SK-N-SH (cell line): ENCODE data around the gene LETM1.

Experiments
- CTCF ChIP-seq: fragments of 200-600 bp; sonication (generic); IDR thresholded peaks from 2 replicates; pipeline ENCODE4 v1.6.1; 2017; ENCODE audit warnings: antibody characterized with exemption, mild to moderate bottlenecking, moderate library complexity
- EP300 ChIP-seq, 2 experiments: IDR thresholded peaks; 2 replicates each; pipeline versions ENCODE4 v1.4.0 to v1.6.1; 2012; ENCODE audit warnings: borderline replicate concordance in 1 of 2, low read depth in 1 of 2, low read length in 1 of 2
- FOSL2 ChIP-seq: IDR thresholded peaks from 2 replicates; pipeline ENCODE4 v1.4.0; 2012; ENCODE audit warnings: low read depth, mild to moderate bottlenecking, moderate library complexity, borderline replicate concordance
- GABPA ChIP-seq: IDR thresholded peaks from 2 replicates; pipeline ENCODE4 v1.4.0; 2012; ENCODE audit warnings: low read depth, mild to moderate bottlenecking
- NFIC ChIP-seq: IDR thresholded peaks from 2 replicates; pipeline ENCODE4 v1.4.0; 2012; ENCODE audit warnings: borderline replicate concordance
- RAD21 ChIP-seq: IDR thresholded peaks from 2 replicates; pipeline ENCODE4 v1.6.1; 2012; ENCODE audit warnings: mild to moderate bottlenecking, low read length
- RXRA ChIP-seq: IDR thresholded peaks from 2 replicates; pipeline ENCODE4 v1.4.0; 2012; ENCODE audit warnings: low read depth, mild to moderate bottlenecking, borderline replicate concordance
- SMC3 ChIP-seq: IDR thresholded peaks from 2 replicates; pipeline ENCODE4 v1.6.1; 2012; ENCODE audit warnings: low read depth, low read length, improper control_type of control experiment

GRCh38 chr4:1896658-1896991 is 40.7 kb upstream of the LETM1 start:
- TF ChIP-seq CTCF = no peak
- TF ChIP-seq RXRA = no peak
- no peak for TF ChIP-seq RAD21
- TF ChIP-seq GABPA = no peak
- no peak for TF ChIP-seq EP300 (IDR thresholded peaks at IDR 0.05; ENCODE audit: borderline replicate concordance in 1 of 2, low read depth in 1 of 2, low read length in 1 of 2)
- no peak for TF ChIP-seq NFIC
- no peak for TF ChIP-seq SMC3
- no peak for TF ChIP-seq FOSL2
